NCI-H1436 treated with DMSO at 0.1 percent for 48 hours (cell line): ENCODE measurements around the gene TMC8.
"Not testable (repeated sequence)": the region's sequence is repeated elsewhere in the genome, so short reads cannot be mapped to it uniquely, and the experiment has no call there.

ENCODE experiments used
- DNase-seq: peaks from one replicate; lab custom pipeline; 2025; lab: John Stamatoyannopoulos, UW

Gene TMC8

DNA sequence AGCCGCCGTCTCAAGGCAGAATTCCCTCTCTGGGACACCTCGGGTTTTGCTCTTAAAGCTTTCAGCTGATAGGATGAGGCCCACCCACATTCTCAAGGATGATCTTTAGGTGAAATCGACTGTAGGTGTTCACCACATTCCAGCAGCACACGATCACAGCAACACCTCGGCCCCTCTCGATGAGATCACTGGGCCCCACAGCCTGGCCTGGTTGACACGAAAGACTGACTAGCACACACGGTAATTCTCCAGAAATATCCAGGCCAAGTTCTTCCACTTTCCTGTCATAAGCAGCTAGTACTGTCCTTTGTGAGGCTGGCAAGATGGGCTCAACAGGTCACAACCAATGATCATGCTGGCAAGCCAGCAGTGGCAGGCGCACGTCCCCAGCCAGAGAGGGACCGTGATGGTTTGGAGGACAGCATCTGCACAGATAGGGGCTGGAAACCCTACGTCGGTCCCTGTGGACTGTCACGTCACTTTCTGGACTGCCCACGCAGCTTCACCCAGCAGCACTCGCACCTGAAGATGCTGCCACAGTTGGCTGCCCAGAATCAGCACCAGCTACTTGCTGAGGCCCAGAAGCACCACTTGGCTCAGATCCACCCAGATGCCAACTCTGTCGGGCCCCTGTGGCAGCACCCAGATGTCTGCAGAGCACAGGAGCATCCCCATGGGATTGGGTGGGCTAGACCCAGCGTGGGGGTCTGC lies 19.4 kb upstream of the TMC8 start:
- no peak for DNase-seq

DNA sequence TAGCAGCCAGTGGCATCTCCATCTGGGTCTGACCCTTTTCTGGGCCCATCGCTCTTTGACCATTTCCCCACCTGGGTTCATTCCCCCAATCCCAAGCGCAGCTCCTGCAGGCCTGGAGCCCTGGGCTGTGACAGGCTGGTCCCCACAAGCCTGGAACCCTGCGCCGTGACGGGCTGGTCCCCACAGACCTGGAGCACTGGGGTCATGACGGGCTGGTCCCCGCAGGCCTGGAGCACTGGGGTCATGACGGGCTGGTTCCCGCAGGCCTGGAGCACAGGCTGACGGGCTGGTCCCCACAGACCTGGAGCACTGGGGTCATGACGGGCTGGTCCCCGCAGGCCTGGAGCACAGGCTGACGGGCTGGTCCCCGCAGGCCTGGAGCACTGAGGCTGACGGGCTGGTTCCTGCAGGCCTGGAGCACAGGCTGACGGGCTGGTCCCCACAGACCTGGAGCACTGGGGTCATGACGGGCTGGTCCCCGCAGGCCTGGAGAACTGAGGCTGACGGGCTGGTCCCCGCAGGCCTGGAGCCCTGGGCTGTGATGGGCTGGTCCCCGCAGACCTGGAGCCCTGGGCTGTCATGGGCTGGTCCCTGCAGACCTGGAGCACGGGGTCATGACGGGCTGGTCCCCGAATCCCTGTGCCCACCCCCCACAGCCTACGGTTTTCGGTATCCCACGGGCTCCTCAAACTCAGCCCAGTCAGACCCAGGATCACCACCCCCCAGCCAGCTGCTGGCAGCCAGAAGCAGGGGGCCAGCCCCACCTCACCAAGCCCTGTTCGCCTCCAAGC lies 18.6 kb upstream of the TMC8 start:
- no peak for DNase-seq

DNA sequence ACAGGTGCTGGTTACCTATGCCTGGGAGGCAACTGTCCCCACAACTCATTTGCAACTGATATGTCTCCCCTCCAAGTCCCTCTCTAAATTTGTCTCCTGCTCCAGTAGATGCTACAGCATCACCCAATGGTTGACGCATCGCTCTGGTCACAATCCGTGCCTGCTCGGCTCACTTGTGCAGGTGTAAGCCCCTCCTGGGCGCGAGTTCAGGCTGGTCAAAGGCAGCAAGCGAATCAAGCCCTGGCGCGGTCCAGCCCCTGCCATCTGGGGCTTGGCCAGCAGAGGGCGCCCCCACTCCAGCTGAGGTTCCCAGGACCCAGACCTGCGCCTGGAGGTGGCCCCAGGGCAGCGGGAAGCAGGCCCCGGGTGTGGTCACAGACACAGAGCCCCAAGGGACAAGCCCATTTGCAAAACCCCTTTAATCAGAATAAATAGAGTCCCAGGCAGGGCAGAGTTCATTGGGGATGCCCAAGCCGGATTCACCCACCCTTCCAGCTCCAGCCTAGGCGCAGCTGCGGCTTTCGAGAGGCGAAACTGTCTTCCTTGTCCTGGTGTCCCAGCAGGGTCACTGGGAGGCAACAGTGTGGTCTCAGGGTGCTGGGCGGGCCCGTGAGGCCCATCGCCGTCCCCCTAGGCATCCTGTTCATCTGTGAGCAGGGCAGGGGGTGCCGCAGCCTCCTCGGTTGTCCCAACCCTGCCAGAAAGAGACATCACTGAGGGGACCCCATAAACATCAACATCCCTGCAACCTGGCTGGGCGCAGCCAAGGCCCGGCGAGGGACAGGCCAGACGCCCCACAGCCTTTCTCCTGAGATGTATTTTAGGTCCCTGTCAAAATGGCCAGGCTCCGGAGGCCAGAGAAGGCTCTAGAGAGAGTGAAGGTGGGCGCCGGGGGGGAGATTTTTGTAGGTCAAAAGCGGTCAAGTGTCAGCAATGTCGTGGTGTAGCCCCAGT lies 17.8 kb upstream of the TMC8 start:
- no peak for DNase-seq

DNA sequence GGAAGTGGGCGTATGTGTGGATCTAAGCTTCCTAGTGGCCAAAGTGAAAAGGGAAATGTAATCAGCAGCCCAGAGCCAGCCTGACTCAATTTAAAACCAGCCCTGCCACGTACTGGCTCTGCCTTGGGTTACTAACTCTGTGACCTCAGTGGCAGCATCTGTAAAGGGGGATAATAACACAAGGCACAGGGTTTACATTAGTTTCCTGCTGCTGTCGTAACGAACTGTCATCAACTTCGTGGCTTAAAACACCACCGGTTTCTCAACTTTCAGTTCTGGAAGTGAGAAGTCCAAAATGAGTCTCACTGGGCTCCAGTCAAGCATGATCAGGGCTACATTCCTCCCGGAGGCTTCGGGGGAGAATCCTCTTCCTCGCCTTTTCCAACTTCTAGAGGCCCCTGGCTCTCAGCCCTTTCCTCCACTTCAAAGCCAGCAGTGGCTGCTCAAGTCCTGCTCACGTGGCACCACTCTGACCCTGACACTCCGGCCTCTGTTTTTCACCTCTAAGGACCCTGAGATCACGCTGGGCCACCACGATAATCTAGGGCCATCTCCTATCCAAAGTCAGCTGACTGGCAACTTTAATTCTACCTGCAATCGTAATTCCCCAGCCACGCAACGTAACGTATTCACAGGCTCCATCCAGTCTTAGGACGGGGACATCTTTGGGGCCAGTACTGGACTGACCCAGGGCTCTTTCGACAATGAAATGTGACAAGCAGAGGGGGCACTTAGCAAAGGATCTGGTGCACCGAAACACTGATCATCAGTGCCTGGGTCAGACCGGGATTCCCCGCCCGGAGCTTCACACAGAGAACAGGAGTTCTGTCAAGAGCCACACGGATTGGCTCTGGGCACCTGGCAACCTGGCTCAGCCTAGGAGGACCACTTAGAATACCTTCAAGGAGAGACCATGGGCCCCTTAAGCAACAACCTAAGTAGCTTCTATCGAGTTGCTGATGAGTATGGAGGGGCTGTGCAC lies 16.5 kb upstream of the TMC8 start:
- DNase-seq: no peak

DNA sequence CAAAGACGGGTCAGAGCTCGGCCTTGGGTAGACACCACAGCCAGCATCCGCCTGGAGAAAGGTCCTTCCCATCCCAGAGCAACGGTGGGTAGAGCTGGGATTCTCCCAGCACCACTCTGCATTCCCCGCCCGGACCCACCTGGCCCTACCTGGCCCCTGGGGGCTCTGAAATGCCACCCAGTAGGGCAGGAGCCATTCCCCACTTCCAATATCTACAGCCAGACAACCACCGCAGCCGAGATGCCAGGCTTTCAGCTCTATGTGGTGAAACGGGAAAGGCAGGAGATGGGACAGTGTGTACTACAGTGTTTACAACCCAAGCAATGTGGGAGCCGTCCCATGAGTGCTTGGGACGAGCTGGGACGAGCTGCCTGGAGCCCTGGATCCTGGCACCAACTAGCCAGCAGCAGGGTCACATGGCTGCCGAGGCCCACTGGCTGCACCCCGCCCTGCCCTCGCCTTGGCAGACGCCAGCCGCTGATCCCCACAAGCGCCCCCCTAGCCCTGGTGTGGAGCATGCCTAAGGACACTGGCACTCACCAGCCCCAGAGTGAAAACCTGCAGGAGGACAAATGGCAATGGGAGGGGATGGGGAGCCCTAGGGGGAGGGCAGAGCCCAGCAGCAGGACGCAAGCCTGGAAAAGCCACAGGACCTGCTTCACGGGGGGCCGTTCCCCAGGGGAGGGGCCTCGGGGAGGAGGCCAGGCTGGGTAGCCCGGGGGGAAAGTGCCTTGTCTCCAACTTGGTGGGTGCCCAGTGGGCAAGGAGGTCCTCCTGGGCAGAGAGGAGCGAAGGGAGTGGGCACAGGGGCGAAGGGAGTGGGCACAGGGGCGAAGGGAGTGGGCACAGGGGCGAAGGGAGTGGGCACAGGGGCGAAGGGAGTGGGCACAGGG lies 15.5 kb upstream of the TMC8 start:
- no peak for DNase-seq

DNA sequence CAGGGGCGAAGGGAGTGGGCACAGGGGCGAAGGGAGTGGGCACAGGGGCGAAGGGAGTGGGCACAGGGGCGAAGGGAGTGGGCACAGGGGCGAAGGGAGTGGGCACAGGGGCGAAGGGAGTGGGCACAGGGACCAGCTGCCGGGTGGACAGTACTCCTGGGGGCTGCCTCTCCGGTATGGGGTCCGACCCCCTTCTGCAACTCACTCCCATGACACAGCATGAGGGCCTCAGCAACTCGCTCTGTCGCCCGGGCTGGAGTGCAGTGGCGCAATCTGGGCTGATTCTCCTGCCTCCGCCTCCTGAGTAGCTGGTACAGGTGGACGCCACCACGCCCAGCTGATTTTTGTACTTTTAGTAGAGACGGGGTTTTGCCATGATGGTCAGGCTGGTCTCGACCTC lies 14.8 kb upstream of the TMC8 start:
- DNase-seq: not testable (repeated sequence)

DNA sequence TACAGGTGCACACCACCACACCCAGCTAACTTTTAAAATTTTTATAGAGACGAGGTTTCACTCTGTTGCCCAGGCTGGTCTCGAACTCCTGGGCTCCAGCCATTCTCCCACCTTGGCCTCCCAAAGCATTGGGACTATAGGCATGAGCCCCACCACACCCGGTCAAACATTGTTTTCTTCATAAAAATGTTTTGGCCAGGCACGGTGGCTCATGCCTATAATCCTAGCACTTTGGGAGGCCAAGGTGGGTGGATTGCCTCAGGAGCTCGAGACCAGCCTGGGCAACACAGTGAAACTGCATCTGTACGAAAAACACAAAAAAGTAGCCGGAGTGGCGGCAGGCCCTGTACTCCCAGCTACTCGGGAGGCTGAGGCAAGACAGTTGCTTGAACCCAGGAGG lies 14.2 kb upstream of the TMC8 start:
- no peak for DNase-seq

DNA sequence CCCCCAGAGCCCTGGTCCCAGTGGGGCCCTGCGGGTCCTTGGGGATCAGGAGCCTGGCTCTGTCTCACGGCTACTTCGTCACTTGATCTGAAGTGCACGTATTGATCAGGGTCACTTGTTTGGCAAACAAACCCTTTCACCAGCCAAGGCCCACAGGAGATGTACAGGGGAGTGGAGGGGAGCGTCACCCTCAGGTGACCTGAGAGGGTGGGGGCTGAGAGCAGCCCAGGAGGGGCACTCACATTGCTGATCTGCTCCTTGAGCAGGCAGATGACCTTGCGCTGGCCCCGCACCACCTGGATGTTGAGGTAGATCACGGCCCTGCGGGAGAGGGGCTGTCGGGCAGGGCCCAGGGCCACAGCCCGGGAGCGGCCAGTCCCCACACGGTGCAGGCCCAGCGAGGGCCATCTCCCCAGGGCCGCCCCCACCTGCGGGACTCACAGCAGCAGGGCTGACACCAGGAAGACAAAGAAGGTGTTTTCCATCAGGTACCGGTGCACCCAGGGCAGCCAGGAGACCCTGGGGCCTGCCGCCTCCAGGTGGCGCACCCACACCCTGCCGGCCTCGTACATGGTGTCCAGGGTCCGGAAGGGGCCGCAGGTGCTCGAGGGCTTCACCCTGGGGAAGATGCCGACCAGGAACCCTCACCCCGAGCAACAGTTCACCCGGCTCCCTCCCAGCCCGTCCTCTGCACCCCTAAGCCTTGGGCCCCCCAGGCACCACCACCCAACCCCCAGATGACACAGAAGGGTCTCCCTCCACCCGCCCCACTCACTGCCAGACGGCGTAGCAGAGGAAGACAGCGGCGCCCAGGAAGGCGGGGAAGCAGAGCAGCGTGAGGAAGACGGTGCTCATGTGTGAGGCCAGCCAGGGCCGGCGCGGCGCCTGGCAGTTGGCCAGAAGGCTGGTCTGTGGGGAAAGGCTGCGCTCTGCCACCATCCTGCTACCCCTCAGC lies 13.3 kb upstream of the TMC8 start:
- DNase-seq: no peak

DNA sequence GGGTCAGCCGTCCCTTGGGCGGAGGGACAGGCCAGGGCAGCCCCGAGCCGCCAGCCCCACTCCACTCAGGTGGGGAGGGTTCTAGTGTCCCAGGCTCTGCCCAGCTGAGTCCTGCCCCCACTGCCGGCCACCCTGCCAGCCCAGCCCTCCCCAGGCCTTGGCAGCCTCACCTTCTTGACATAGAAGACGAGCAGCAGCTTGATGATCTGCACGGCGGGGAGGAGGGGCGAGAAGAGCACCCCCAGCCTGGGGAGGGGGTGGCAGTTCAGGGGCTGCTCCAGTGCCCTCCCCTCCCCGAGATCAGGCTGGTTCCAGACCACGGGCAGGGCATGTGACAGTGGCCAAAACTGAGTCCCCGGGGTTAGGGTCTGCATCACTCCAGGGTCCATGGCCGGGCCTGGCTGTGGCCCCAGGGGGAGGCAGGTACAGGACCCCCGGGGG lies 11.8 kb upstream of the TMC8 start:
- DNase-seq: no peak

DNA sequence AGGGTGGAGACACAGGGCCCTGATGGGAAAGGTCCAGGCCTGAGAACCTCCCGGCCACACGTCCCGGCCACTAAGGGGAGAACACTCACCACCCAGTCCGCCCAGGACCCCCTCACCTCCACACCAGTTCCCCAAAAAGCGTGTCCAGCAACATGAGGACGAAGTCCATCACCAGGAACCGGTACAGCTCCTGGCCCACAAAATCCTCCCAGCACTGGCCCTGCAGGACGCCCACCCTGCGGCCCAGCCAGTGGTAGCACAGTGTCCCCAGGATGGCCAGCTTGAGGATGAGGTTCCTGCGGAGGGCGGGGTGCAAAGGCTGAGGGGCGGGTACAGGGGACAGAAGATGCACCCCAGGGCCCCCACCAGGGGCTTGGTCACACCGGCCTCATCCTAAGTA lies 10.0 kb upstream of the TMC8 start:
- no peak for DNase-seq

DNA sequence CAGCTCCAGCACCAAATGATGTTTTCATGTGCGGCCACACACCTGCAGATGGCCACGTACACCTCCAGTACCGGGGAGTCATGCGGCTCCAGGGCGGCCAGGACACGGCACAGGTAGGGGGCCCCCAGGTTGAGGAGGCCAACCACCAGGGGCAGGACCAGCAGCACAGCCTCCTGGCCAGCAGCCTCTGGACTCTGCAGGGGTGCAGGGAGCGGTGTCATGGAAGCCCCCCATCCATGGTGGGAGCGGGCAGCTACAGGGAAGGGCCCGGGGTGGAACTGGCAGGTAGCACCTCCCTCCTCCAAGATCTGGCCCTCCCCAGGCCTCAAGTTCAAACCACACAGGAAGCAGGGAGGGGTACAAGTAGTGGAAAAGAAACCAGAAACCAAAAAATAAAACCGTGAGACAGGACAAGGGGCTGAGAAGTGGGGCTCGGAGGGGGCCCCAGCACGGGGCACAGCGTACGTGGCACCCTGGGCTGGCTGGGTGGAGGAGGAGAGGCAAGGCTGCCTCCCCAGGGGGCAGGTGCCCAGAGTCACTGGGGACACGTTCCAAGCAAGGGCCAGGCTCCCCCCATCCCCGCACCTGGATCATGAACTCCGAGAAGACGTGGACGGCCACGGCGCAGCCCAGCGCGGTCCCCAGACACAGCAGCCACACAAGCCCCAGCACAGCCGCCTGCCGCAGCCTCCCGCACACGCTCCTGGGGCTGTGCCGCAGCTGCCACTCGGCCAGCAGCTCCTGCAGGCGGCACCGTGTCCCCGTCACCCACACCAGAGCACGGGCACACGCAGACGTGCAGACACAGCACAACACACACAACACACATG lies 9.4 kb upstream of the TMC8 start:
- no peak for DNase-seq

DNA sequence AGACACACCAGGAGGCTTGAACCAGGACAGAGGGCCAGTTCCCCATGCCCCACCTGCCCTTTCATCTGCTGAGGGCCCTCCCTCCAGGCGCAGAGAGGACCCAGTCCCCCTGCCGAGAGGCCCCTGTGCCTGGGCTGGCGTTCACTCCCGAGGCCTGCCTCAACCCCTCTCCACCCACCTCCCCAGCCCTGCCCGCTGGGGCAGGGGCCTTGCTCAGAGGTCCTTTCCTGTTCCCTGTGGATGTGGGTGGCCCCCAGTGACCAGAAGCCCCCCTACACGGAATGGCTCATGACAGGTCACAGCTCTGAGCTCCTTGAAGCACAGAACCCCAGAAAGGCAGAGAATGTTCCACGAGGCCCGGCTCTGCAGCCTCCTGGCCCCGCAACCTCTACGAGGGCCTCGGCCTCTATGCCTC lies 8.8 kb upstream of the TMC8 start:
- no peak for DNase-seq

DNA sequence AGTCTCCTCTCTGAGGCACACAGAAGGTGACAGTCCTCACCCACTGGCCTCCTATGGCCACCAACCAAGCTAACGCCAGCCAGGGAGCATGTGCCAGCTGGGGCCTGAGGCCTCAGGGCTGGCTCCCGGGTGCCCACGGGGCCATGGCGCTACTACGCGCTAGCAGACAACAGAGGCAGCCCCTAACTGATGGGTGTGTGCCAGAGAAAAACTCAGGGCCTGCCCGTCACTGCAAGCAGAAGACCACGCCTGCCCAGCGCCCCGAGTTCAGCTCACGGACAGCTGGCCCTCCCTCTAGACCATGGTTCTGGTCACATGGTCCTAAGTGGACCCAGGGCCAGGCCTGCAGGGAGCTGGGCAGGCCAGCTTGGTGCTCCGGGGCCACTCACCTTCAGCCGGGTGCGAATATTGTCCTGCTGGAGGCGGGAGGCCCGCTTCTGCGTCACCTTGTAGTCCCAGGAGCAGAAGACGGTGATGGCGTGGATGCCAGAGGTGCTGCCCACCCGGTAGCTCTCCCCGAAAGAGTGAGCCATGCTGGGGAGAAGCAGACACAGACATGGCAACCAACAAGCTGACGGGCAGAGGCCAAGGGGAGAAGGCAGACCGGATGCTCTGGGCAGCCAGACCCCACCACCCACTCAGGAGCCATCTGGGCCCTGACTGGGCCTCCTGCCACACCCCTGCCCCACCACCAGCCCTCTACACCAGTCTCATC lies 8.2 kb upstream of the TMC8 start:
- no peak for DNase-seq

DNA sequence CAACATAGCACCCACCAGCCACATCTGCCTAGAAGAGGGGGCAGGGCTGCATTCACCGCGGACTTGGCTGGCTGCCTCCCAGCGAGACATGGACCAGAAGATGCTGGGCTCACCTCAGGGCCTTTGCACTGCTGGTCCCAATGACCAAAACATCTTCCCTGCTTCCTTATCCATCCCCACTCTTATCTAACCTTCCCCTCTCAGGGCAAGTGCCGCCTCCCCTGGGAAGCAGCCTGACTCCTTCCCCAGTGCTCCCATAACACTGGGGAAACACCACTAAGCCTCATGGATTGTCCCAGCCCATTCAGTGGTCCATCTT lies 7.7 kb upstream of the TMC8 start:
- DNase-seq: no peak

DNA sequence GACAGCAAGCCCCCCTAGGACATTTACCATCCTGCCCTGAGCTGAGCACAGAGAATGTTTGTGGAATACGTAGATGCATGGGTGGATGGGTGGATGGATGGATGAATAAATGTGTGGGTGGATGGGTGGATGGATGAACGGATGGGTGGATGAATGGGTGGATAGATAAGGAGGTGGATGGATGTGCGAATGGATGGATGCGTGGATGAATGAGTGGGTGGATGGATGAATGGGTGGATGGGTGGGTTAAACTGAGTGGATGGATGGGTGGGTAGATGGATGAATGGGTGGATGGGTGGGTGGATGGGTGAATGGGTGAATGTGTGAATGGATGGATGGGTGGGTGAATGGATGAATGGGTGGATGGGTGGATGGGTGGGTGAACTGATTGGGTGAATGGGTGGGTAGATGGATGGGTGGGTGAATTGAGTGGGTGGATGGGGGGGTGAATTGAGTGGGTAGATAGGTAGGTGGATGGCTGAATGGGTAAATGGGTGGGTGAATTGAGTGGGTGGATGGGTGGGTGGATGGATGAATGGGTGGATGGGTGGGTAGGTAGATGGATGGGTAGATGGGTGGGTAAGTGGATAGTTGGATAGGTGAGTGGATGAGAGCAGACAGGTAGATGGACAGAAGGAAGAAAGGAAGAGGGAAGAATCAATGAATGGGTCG lies 7.2 kb upstream of the TMC8 start:
- DNase-seq: no peak

DNA sequence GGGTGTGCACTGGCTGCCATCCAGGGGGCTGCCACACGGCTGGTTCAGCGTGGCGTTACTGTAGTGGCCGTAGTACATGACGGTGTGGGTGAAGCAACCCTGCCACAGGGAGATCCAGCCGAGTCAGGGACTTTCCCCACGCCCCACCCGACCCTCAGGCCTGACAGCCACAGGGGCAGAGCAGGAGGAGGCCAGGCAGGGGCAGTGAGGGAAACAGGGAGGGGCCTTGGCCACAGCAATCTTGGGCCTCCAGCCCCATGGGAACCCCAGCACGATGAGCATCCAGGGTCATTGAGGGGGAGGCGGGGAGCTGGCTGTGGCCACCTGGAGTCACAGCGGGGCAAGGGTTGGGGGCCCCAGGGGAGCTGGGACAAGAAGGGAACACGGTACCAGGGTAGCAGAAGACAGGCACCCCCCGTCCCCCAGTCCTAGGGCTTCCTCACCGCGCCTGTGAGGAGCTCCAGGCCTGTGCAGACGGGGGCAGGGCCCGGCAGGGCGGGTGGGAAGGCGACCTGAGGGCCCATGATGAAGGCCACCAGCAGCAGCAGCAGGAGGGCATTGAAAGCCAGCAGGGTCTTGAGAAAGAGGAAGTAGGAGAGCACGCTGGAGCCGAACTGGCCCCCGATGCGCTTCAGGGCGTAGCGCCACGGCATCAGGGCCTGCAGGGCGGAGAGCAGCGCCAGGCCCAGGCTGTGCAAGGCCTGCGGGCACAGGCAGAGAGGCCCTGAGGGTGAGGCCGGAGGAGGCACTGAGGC lies 6.3 kb upstream of the TMC8 start:
- no peak for DNase-seq

DNA sequence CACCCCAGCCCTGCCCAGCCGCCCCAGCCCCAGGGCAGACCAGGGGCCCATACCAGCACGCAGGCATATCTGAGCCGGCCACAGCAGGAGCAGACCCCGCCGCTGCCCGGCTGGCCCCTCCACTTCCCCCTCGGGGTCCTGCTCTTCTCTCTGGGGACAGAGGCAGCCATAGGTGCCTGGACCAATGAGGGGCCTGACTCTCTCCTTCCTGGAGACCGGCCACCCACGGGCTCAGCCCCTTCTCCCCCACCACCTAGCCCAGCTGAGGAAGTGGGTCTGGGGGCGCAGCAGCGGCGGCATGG lies 5.8 kb upstream of the TMC8 start:
- DNase-seq: no peak
